GM18511 (cell line): ENCODE data around the gene IGSF1.

Source experiments
- ATAC-seq: cut with Tn5 transposase; IDR thresholded peaks from one replicate; pipeline ENCODE4 v1.9.1; 2021; ENCODE audit warnings: mild to moderate bottlenecking, moderate library complexity; ENCODE audit not compliant: unreplicated experiment

The IGSF1 gene

GRCh38 chrX:131288738-131289511 is at the start of gene IGSF1:
Gene IGSF1 (minus strand): TSS chrX:131289306. CDS start chrX:131286674, 2,632 bp downstream.
- no peak for ATAC-seq

GRCh38 chrX:131332331-131332730 is 43.2 kb upstream of the IGSF1 start:
- no peak for ATAC-seq

- ATAC-seq, result no peak
These were observed 42.0 kb upstream of the IGSF1 start for GRCh38 chrX:131331152-131331551.

GRCh38 chrX:131330735-131331134 is 41.6 kb upstream of the IGSF1 start:
- ATAC-seq, result no peak

DNA sequence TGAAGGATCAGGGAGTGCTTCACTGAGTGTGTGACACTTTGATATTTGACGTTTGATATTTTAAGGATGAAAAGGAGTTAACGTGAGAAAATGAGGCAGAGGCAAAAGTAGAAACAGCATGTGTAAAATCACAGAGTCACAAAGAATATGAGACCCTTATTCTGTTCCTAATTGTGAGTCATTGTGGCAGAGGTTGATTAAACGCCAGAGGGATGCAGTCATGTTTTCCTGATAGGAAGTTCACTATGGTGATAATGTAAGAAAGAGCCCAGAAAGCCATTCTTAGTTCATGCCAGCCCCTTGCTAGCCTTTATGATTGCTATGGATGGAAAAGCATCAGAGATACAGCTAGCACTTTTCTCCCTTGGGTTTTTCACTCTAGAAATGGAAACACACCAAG is 33.5 kb upstream of the IGSF1 start:
- no peak for ATAC-seq

GRCh38 chrX:131317326-131317725 is 28.2 kb upstream of the IGSF1 start:
- ATAC-seq, result no peak

DNA sequence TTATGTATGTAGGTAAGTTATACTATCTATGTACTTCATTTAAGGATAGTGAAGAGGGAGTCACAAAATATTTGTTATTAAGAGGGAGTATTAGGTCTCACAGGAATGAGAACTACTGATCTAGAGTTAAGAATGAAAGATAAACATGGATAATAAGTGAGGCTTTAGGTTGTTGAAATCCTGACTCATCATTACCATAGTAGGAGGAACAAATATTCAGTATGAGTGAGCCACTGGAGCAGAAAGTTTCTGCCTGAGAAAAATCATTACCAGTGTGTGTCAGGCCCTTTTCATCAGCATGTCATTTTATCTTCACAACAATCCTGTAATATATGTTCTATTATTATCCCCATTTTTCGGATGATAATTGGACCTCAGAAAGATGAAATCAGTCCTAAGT is 27.2 kb upstream of the IGSF1 start:
- ATAC-seq, result no peak

GRCh38 chrX:131308980-131309379 is 19.9 kb upstream of the IGSF1 start:
- ATAC-seq, result no peak

DNA sequence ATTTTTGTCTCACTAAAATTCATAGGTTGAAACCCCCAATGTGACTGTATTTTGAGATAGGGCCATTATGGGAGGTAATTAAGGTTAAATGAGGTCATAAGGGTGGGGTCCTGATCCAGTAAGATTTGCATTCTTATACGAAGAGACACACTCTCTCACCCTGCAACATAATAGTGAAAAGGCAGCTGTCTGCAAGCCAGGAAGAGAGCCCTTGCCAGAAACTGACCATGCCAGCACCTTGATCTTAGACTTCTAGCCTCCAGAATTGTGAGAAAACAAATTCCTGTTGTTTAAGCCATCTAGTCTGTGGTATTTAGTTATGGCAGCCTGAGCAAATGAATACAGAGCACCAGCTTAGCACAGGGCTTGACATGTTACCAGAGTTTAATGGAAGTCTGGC is 17.5 kb upstream of the IGSF1 start:
- no peak for ATAC-seq

DNA sequence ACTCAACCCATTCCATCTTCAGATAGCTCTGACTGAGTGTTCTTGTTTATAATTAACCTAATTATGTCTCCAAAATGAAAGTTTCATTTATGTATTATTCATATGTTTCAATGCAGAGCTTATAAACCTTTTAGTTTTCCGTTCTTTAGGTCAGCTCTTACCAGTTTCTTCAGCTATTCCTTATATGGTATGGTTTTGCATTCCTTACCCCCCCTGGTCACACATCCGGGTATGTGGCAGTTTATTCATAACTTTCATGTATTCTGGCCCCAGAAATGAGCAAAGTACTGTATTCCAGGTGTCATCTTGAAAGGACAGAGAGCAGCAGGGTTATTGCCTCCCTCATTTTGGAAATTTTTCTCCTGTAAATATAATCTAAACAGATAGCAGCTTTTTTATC is 16.8 kb upstream of the IGSF1 start:
- peak; percentile 61 for ATAC-seq

DNA sequence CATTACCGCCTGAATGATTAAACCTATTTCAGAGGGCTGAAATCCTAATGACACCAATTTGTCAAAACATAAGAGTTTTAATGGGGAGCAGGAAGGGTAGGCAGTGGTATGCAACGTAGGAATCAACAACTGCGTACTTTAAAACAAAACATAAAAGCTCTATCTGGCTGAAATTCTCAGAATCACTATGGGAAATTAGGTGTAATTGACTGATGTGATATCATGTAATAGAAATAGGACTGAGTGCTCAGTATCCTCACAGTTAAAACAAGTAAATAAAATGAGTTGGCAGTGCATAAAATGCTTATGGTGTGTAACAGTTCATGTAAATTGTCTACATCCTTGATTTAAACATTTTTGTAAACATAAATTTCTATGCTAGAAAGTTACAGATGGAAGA is 13.6 kb upstream of the IGSF1 start:
- no peak for ATAC-seq

DNA sequence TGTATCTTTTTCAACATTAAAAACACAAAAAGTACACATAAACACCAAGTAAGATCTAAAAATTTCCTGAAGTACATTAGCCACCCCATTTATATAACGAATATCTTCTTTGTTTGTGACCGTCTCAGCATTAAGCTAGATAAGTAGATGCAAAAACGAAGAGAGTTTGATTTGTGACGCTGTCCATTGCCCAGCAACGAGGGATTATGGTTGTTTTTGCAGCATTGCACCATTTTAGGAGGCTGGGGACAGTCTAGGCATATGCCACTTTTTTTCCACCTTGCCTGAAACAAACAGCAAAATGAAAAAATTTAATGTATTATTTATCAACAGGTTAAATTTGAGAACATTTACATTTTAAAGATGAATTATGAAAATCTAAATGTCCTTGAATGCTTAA is 12.0 kb upstream of the IGSF1 start:
- ATAC-seq, result no peak

- ATAC-seq, result no peak
These were observed 9.7 kb upstream of the IGSF1 start for GRCh38 chrX:131298846-131299245.

DNA sequence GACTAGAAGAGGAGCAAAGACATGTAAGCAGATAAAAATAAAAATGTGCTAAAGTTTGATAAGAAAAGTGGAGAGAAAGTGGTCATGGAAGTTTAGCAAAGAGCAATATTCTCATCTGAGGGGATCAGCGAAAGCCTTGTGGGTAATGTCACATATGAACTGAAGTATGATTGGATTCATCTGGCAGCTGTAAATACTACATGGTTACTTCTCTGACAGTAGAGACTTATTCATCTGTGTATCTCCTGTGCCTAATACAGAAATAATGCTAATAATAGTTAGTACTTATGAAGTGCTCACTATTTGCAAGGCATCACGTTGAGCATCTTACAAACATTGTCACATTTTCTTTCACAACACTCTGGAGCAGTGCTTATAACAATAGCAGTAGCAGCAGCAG is 8.9 kb upstream of the IGSF1 start:
- no peak for ATAC-seq

DNA sequence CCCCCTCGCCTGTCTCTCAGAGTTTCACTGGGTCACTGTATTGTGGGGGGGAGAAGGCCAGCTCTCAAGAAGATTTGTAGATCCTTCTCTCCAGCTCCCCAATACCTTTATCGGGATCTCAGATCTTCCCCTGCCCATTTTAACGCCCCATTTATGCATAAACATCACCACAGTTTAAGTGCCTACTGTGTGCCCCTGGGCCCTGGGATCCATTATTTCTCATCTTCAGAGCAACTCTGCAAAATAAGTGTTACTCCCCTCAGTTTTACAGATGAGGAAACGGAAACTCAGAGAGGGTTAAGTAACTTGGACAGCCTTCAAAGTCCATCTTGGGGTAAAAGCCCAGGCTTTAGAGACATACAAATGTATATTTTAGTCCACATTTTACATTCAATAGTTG is 421 bp upstream of the IGSF1 start:
- no peak for ATAC-seq

DNA sequence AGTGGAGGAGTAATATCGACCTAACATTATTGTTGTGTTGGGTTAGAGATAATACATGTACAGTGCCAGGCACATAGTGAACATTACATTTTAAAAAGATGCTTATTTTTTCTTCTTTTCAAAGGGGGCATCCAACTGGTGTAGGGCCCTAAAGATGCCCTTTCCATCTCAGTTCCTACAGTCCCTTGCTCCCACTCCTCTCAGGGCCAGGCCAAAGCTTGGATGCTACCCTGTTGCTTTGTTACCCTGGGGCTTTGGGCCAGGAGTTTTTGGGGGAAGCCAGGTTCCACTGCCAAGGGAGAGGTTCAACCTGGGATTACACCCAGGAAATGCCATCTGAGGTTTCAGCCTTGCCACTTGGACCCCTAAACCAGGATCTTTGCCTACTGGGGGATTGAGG is 918 bp downstream of the IGSF1 start:
- no peak for ATAC-seq

GRCh38 chrX:131287560-131288179 is 1.4 kb downstream of the IGSF1 start:
- no peak for ATAC-seq

GRCh38 chrX:131279617-131280016 is 9.5 kb downstream of the IGSF1 start:
- ATAC-seq, result no peak

GRCh38 chrX:131279197-131279596 is 9.9 kb downstream of the IGSF1 start:
- no peak for ATAC-seq

GRCh38 chrX:131277543-131278136 is 11.5 kb downstream of the IGSF1 start:
- ATAC-seq, result no peak

- ATAC-seq, result no peak
These were observed 16.1 kb downstream of the IGSF1 start for GRCh38 chrX:131273011-131273410.

DNA sequence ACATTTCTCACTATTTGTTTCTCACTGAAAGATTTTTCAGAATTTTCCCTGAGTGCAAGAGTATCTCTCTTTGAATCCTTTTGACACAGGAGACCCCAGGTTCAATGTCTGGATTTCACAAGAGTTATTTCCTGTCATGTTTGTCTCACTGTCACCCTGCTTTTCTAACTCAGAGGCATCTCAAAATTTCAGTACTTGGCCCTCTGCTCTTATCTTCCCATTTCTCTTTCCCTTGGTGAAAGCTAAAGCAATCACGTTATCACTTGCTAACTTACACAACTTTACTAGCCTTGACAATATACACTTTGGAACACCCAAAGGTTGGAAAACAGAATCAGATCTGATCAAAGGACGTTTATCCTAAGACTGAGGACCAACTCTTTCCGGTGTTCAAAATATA is 17.3 kb downstream of the IGSF1 start:
- ATAC-seq, result no peak
